Ramos (cell line): Measurements from ENCODE around the gene MAGI2.

Experiments used
- in situ Hi-C: fragments of 300-500 bp; cut with MboI; formaldehyde crosslinking; loops from one replicate; pipeline ENCODE4 v1.14.3; 2022; ENCODE audit warnings: low sequenced_read_pairs; ENCODE audit not compliant: unreplicated experiment

Gene MAGI2

GRCh38 chr7:78185149-78185745, 1268.2 kb downstream of the MAGI2 start:
- in situ Hi-C loops: no loop called here

GRCh38 chr7:78184299-78184698, 1269.2 kb downstream of the MAGI2 start:
- in situ Hi-C loops: no loop called here

GRCh38 chr7:78179827-78180477, 1273.5 kb downstream of the MAGI2 start:
- in situ Hi-C loops: no loop called here

- in situ Hi-C loops: no loop called here
Observed at GRCh38 chr7:78179211-78179610, 1274.3 kb downstream of the MAGI2 start.

DNA sequence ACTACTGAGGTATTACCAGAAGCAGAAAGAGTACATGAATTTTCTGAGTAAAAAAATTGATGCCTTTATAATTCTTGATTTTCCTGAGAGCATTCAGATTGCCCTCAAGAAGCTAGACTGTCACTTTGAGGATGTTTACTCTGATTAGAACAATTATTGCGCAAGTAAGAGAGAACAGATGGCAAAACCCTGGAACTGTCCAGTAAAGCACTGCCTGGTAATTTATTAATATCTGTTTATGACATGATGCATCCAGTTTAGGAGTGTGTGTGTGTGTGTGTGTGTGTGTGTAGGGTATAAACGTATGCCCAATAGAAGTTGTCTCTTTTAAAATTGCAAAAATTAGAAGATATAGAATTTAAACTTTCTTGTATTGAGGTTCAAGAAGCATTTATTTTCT, 1275.1 kb downstream of the MAGI2 start:
- in situ Hi-C loops: no loop called here

GRCh38 chr7:78176171-78176570, 1277.3 kb downstream of the MAGI2 start:
- in situ Hi-C loops: no loop called here

DNA sequence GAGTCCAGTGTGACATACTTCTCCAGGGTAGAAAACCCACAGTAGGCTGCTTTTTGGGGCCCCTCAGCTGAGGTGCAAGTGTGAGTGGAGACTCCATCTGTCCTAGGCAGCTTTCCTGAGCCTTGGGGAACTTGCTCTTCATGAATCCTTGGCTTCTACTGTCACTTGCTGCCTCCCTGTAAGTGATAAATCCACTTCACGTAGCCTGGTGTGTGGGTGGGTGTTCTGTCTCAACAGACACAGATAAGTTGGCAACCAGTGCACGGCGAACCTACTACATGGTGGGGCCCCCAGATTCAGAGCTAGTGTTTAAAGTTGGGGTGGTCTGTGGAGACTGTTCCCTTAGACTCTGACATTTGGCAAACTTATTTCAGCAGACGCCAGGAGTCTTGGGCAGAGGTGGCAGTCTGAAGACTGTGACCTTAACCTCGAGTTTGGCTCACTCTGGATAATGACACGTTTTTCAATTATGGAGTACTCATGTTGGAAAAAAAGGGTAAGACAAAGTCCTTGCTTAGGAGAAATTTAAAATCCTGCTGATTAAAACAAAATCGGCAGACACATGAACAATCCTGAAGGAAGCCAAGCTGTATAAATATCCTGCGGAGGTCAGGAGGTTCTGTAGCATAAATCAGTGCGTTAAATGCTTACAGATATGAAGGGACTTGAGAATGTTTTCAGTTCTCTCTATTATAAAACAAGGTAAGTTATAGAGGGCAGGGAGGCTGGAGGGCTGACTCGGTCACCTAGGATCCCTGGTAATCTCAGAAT, 1278.0 kb downstream of the MAGI2 start:
- in situ Hi-C loops: no loop called here

DNA sequence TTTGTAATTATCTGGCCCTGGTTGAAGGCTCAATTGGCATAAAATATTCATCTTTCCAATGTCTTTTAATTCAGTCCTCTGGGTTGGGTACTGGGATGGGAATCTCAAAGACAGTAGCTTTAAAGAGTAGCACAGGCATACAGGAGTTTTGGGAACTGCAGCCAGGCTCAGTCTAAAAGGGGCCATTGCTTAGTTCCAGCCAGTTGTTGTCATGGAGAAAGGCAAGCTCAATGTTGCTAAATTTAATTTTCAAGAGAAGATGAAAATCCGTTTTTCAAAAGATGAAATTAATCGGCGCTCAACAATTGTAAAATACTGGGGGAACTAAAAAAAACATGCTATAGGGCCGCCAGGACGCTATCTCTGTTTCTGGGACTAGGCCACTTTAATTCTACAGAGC, 1279.8 kb downstream of the MAGI2 start:
- in situ Hi-C loops: no loop called here

DNA sequence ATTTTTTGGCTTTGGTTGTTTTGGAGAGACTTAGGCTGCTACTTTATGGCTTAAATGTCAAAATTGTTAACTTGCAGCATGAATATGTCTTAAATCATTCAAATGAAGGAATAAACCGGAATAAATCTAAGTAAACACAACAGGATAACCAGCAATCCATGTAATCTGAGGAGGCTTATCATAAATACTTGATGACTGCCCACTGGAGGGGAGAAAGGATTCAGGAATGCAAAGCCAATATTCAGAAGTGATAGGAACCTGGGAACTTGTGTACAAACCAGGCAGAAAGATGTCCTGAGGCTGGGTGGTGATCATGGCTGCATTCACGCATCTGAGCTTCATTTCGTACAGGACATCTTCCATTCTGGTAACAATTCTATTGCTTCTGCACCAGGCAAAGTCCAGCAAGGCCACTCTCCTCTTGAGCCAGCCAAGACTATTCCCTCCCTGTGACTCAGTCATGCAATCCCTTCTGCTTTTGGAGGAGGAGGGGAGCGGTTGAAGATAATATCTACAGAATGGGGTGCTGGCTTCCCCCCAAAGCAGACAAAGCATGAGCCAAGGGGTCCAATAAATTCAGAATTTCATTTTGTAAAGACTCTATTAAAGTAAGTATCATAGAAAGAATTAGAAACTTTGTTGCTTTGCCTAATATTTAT, 1280.4 kb downstream of the MAGI2 start:
- in situ Hi-C loops: no loop called here

DNA sequence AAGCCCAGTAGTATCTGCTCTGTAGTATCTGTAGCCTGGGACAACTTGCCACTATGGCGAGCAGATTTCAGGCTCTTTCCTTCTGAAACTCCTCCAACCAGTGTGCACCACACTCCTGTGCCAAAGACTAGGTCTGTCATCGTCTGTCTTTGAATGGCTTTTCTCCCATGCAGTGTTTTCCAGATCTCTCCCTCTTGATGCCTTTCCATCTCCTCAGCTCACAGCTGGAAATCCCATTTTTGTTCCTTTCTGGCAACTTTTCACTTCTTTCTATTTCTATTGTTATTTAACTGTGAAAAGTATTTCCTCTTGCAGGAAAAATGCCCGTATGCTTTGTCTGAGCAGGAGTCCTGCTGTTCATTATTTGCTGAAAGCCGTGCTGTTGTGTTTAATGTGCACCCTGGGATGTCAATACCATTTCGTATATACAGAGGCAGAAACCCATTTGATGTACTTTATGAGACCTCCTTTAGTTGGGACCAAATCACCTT, 1281.2 kb downstream of the MAGI2 start:
- in situ Hi-C loops: no loop called here

DNA sequence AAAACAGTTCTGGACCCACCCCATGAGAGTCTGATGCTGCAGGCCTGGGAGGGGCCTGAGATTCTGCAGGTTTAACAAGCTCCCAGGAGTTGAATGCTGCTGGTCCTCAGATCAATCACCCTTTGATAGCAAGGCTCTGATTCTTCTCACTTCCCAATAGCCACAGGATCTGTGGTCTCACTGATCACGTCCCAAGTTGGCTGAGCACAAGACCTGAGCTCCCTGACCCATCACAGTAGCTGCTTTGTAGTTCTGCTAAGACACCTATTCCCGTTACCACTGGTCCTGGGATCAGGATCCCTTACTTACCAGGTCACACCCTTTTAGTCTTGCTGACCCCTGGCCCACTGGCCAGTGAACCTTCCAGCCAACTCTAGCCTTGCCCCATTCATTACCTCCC, 1282.1 kb downstream of the MAGI2 start:
- in situ Hi-C loops: no loop called here

DNA sequence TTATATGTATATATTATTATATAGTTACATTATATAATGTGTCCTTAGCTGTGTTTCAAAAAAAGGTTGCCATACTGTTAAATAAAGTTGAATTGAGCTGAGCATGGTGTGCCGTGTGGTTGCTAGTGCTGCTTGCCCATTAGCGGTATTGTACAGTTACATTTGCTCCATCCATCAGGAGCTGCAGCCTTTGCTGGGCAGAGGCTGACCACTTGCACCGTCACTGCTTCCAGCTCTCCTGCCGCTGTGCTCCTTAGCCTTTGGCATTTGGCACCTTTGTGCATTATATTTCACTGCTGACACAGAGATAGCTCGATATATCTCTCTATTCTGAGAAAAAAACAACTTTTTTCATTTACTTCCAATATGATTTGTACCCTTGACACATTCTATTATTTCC, 1282.7 kb downstream of the MAGI2 start:
- in situ Hi-C loops: no loop called here

DNA sequence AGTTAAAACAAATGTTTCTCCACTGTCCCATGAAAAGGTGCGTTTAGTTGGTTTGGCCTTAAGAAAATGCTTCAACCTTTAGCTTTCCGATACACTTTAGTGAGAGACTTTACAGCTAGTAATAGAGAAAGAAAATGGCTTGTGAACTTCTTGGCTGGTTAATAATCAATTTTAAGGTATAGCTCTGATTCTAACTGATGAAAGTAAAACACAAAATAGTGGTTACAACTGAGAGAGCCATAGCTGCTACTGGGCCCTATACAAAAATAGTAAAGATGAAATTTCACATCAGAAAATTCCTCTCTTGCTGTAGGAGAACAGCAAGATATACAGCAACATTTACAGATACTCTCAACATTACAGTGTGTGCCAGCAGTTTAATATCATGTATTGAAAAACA, 1283.5 kb downstream of the MAGI2 start:
- in situ Hi-C loops: no loop called here

DNA sequence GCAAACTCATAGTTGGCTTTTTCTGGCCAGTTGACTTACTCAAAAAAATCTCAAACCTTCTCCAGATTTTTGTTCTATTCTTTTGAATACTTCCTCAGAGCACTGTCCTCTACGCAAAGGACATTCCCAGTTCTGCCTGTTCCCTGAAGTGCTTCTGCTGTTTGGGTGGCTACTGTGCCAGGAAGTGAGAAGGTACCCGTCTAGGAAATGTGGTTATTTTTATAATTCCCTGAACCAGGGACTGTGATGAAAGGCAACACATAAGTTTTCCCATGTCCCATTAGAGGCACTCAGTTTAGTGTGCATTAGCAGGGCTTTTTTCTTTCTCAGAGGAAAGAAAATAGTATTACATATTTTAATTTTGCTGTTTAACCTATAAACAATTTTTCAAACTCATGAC, 1284.6 kb downstream of the MAGI2 start:
- in situ Hi-C loops: no loop called here

GRCh38 chr7:78167860-78168259, 1285.6 kb downstream of the MAGI2 start:
- in situ Hi-C loops: no loop called here

DNA sequence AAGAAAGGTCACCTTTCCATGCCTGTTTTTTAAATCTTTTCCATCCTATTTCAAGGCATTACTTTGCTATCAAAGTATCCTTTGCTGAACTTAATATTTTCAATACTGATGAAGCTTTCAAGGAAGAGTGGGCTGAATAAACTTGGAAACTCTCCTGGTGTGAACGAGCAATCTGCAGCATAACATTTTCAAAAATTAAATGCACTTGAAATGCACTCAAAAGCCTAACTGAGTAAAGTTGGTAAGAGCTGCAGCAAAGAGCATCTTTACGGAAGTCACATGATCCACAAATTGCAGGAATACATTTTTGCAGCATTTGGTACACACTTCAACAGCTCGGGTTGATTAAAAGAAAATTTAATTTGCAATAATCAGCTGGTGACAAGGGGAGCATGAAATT, 1287.6 kb downstream of the MAGI2 start:
- in situ Hi-C loops: no loop called here

DNA sequence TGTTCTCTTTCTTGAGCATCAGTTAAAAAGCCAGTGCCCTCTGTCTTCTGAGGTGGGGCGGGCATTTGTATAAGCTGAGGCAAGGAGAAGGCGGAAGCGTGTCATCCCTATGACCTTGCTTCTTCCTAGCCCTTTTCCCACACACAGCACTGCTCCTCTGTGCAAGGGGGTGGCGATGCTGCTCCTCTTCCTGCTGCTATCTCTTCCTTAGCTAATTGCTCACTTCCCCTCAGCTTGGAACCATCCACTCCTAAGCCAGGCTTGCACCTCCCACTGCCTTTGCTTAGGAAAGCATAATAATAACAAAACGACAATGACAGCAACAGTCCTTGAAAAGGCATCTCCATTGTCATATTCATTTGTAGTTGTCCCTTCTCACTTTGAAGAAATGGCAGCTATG, 1288.0 kb downstream of the MAGI2 start:
- in situ Hi-C loops: no loop called here

DNA sequence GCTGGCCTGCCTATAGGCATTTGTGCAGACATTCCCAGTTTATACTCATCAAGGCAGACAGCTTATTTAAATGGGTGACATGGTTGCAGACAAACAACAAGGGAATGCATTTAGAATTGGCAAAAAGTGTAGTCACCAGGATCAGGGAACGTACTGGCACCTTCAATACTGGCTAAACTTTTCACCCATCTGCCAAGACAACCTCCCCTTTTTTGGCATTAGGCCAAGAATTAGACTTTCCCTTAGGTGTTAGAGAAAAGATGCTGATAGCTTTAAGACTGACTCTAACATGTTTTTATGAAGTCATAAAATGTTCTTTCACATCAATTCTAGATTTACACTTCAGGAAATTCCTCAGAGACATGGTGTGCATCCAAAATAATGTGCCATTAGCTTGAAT, 1289.0 kb downstream of the MAGI2 start:
- in situ Hi-C loops: no loop called here

- in situ Hi-C loops: no loop called here
Observed at GRCh38 chr7:78161781-78162180, 1291.7 kb downstream of the MAGI2 start.

DNA sequence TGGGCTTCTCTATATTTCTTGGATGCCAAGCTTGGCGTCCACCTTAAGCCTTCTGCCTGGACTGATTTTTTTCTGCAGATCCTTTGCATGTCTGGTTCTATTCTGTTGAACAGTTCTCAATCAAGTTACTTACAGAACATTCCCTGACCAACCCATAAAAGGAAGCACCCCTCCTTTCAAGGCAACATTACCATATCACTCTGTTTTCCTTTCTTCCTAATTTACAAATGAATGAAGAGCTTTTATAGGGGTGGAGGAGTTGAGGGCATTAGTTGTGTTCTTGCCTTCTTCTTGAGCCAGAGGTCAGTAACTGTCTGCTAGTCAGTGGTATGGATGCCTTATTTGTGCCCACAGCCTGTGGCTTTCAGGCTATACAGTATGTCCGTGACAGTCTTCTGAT, 1293.9 kb downstream of the MAGI2 start:
- in situ Hi-C loops: no loop called here

DNA sequence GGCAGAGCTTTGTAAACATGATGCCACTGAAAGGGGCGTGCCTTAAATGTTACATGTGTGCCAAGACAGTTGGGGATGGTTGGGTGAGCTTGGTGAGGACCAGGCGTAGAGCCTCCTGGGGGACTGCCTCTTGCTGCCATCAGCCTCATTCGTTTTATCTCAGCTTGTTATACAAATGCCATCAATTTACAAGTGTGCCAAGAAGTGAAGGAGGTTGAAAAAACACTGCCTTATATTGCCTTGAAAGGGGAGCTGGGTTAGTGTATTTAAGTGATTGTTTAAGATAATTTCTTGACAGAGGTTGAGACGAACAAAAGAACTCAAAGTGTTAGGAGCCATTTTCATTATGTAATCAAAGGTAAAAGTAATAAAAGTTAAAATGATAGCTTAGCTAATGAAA, 1300.2 kb downstream of the MAGI2 start:
- in situ Hi-C loops: no loop called here
